HepG2 (cell line): ENCODE measurements around the gene CEP131. TPM values are rescaled to one million over a fixed set of nuclear protein-coding genes. Genes with fewer than 3 reads are reported as not detected.

Experiments
- HIVEP1 ChIP-seq: sonication (generic); formaldehyde crosslinking; IDR thresholded peaks from 2 replicates; pipeline ENCODE4 v1.4.0; 2020; ENCODE audit warnings: mild to moderate bottlenecking, missing genetic modification reagents
- JUN ChIP-seq: sonication (generic); formaldehyde crosslinking; IDR thresholded peaks from 2 replicates; pipeline ENCODE4 v1.4.0; 2020; ENCODE audit warnings: mild to moderate bottlenecking, missing genetic modification reagents
- KDM1A ChIP-seq: IDR thresholded peaks from 2 replicates; pipeline ENCODE4 v1.6.1; 2016; ENCODE audit warnings: missing compliant biosample characterization
- LCORL ChIP-seq, 2 experiments: fragments of 450-650 bp in 1 of 2; sonication (generic) in 1 of 2; formaldehyde crosslinking in 1 of 2; IDR thresholded peaks; 2 replicates each; pipeline versions ENCODE4 v1.5.0 to v1.6.1; 2017 to 2020; ENCODE audit warnings: antibody characterized with exemption in 1 of 2, missing genetic modification reagents in 1 of 2
- NAIF1 ChIP-seq: sonication (generic); formaldehyde crosslinking; IDR thresholded peaks from 2 replicates; pipeline ENCODE4 v1.5.0; 2020; ENCODE audit warnings: mild to moderate bottlenecking, missing genetic modification reagents, borderline replicate concordance
- NR2F2 ChIP-seq: IDR thresholded peaks from 2 replicates; pipeline ENCODE4 v1.6.1; 2012; ENCODE audit warnings: low read depth, inconsistent platforms, borderline replicate concordance
- SCMH1 ChIP-seq: sonication (generic); formaldehyde crosslinking; IDR thresholded peaks from 2 replicates; pipeline ENCODE4 v1.9.0; 2021; ENCODE audit warnings: missing genetic modification reagents, mild to moderate bottlenecking, borderline replicate concordance
- SP2 ChIP-seq: sonication (generic); formaldehyde crosslinking; IDR thresholded peaks from 2 replicates; pipeline ENCODE4 v1.5.1; 2020; ENCODE audit warnings: mild to moderate bottlenecking, missing genetic modification reagents
- TBX3 ChIP-seq: fragments of 450-650 bp; IDR thresholded peaks from 2 replicates; pipeline ENCODE4 v1.6.1; 2017; ENCODE audit warnings: antibody characterized with exemption, mild to moderate bottlenecking, inconsistent platforms, borderline replicate concordance
- ZBTB44 ChIP-seq: sonication (generic); formaldehyde crosslinking; IDR thresholded peaks from 2 replicates; pipeline ENCODE4 v1.4.0; 2020; ENCODE audit warnings: missing genetic modification reagents
- ZFP36 ChIP-seq: fragments of 150-350 bp; IDR thresholded peaks from 2 replicates; pipeline ENCODE4 v1.6.1; 2018; ENCODE audit warnings: borderline replicate concordance, low read length, low read depth; ENCODE audit not compliant: partially characterized antibody
- ZFP41 ChIP-seq: sonication (generic); formaldehyde crosslinking; IDR thresholded peaks from 2 replicates; pipeline ENCODE4 v1.4.0; 2020; ENCODE audit warnings: mild to moderate bottlenecking, missing genetic modification reagents, borderline replicate concordance
- ZIK1 ChIP-seq: sonication (generic); formaldehyde crosslinking; IDR thresholded peaks from 2 replicates; pipeline ENCODE4 v1.5.0; 2020; ENCODE audit warnings: mild to moderate bottlenecking, low read depth, missing genetic modification reagents, borderline replicate concordance
- ZNF124 ChIP-seq: sonication (generic); formaldehyde crosslinking; IDR thresholded peaks from 2 replicates; pipeline ENCODE4 v1.4.0; 2020; ENCODE audit warnings: missing genetic modification reagents
- ZNF607 ChIP-seq: sonication (generic); formaldehyde crosslinking; IDR thresholded peaks from 2 replicates; pipeline ENCODE4 v1.5.1; 2020; ENCODE audit warnings: missing genetic modification reagents, mild to moderate bottlenecking, borderline replicate concordance
- ZNF766 ChIP-seq: sonication (generic); formaldehyde crosslinking; IDR thresholded peaks from 2 replicates; pipeline ENCODE4 v1.5.0; 2020; ENCODE audit warnings: missing genetic modification reagents, borderline replicate concordance
- ZNF83 ChIP-seq: sonication (generic); formaldehyde crosslinking; IDR thresholded peaks from 2 replicates; pipeline ENCODE4 v1.4.0; 2020; ENCODE audit warnings: missing genetic modification reagents, mild to moderate bottlenecking, borderline replicate concordance
- polyA plus RNA-seq, 8 experiments: library from polyadenylated mRNA; depleted of rRNA in 3 of 8; stranded (reverse) in 7 of 8; unstranded in 1 of 8; fragments of >200 nt; fragmentation: Illumina TruSeq in 4 of 8; extraction: Trizol in 4 of 8; gene quantifications; 2 replicates each; pipeline versions ENCODE4 v1.2.1 to v1.2.3, GENCODE V29; 2011 to 2016; ENCODE audit warnings: low read depth in 4 of 8, missing spikeins in 1 of 8, mixed read lengths in 1 of 8; ENCODE audit not compliant: insufficient read depth in 1 of 8
- total RNA-seq, 5 experiments: library from RNA; depleted of rRNA; stranded (reverse); fragments of >200 nt; fragmentation: Illumina TruSeq; extraction: Trizol; gene quantifications; 2 replicates each; pipeline ENCODE4 v1.2.3, GENCODE V29; 2016; ENCODE audit warnings: low read depth in 1 of 5
- TF ChIP-seq, protein P1 (sequence below): sonication (generic); formaldehyde crosslinking; IDR thresholded peaks from 2 replicates; pipeline ENCODE4 v1.4.0; 2020; ENCODE audit warnings: mild to moderate bottlenecking, missing genetic modification reagents, borderline replicate concordance
- TF ChIP-seq, protein P2 (sequence below): sonication (generic); formaldehyde crosslinking; IDR thresholded peaks from 2 replicates; pipeline ENCODE4 v1.8.1; 2023; ENCODE audit warnings: mild to moderate bottlenecking, moderate library complexity, missing genetic modification reagents
- TF ChIP-seq, protein P3 (sequence below): IDR thresholded peaks from 2 replicates; pipeline ENCODE4 v1.6.1; 2016; ENCODE audit warnings: mild to moderate bottlenecking, missing biosample characterization, missing genetic modification reagents

Gene CEP131
- total and polyA plus RNA-seq, 2 of the 13 experiments (the other 11 are each of a cell fraction or from before 2014, with no cell fraction given) = 5.0 to 16.8 TPM

DNA sequence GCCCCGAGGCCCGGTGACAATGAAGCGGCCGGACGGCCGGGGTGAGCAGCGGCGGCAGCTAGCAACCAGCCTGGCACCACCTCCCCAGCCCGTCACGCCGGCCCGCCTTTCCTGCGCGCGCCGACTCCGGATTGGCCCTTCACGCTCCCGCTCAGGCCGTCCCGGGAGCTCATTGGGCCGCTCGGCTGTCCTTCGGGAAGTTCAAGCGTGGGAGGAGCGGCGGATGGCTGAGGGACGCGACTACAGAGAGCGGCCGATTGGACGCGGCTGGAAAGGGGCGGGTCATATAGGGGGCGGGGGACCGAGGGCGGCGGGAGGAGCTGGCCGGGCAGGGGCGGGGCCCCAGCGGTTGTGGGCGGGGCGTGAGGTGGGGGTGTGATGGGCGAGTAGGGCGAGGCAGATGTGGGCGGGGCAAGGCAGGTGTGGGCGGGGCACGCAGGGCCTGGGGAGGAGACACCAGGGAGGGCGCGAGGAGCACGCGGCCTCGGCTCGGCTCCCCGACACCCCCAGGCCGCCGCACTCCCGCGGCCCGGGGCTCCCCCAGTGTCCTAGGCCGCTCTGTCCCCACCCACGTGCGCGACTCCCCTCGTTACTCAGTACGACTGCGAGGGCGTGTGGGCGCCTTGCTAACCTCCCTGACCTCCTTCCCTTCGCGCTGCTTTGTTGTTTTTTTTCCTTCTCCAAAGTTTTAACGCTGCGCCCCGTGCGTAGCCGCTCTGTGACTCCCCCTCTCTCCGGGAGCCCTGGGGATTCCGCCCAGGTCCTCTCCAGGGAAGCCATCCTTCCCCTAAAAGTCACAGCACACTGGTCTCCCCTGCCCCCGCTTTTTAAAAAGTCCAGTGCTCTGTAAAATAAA, at the start of gene CEP131 (continued):
- TF ChIP-seq, protein P1, sequence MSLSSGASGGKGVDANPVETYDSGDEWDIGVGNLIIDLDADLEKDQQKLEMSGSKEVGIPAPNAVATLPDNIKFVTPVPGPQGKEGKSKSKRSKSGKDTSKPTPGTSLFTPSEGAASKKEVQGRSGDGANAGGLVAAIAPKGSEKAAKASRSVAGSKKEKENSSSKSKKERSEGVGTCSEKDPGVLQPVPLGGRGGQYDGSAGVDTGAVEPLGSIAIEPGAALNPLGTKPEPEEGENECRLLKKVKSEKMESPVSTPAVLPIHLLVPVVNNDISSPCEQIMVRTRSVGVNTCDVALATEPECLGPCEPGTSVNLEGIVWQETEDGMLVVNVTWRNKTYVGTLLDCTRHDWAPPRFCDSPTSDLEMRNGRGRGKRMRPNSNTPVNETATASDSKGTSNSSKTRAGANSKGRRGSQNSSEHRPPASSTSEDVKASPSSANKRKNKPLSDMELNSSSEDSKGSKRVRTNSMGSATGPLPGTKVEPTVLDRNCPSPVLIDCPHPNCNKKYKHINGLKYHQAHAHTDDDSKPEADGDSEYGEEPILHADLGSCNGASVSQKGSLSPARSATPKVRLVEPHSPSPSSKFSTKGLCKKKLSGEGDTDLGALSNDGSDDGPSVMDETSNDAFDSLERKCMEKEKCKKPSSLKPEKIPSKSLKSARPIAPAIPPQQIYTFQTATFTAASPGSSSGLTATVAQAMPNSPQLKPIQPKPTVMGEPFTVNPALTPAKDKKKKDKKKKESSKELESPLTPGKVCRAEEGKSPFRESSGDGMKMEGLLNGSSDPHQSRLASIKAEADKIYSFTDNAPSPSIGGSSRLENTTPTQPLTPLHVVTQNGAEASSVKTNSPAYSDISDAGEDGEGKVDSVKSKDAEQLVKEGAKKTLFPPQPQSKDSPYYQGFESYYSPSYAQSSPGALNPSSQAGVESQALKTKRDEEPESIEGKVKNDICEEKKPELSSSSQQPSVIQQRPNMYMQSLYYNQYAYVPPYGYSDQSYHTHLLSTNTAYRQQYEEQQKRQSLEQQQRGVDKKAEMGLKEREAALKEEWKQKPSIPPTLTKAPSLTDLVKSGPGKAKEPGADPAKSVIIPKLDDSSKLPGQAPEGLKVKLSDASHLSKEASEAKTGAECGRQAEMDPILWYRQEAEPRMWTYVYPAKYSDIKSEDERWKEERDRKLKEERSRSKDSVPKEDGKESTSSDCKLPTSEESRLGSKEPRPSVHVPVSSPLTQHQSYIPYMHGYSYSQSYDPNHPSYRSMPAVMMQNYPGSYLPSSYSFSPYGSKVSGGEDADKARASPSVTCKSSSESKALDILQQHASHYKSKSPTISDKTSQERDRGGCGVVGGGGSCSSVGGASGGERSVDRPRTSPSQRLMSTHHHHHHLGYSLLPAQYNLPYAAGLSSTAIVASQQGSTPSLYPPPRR (CRISPR knock-in tag) = no peak; the same call in 1 of the 2 replicates
- TF ChIP-seq NAIF1 = peak; percentile 92
- TF ChIP-seq KDM1A (CRISPR knock-in tag) = no peak
- no peak for TF ChIP-seq ZBTB44 (CRISPR knock-in tag)
- peak; percentile 65 for TF ChIP-seq ZNF766 (CRISPR knock-in tag)
- TF ChIP-seq TBX3 = no peak
- TF ChIP-seq, protein P2, sequence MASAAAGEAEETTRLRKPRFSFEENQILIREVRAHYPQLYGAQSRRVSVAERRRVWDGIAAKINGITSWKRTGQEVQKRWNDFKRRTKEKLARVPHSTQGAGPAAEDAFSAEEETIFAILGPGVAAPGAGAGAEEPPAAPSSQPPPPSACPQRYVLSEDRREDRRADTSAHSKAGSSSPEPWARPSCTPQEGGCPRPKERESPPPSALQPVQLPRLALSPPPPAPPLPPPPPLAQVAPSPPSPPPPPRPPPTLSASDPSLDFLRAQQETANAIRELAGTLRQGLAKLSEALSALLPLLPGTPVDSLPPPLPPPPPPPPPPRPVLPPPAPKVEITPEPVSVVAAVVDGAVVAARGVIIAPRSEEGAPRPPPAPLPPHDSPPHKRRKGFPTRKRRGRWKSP (CRISPR knock-in tag) = peak; percentile 84
- no peak for TF ChIP-seq SCMH1 (CRISPR knock-in tag)
- TF ChIP-seq, protein P3, sequence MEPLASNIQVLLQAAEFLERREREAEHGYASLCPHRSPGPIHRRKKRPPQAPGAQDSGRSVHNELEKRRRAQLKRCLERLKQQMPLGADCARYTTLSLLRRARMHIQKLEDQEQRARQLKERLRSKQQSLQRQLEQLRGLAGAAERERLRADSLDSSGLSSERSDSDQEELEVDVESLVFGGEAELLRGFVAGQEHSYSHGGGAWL (CRISPR knock-in tag) = peak; percentile 91
- no peak for TF ChIP-seq ZNF124 (CRISPR knock-in tag)
- TF ChIP-seq NR2F2 = no peak
- no peak for TF ChIP-seq ZFP36
- TF ChIP-seq ZIK1 (CRISPR knock-in tag) = peak; percentile 47; the same call in 1 of the 2 replicates
- no peak for TF ChIP-seq ZFP41
- TF ChIP-seq SP2 (CRISPR knock-in tag) = peak; percentile 97
- peak; percentile 80 for TF ChIP-seq HIVEP1 (CRISPR knock-in tag)
- no peak; the same call in 1 of the 2 replicates for TF ChIP-seq ZNF83
- no peak; the same call in 1 of the 2 replicates for TF ChIP-seq JUN
- TF ChIP-seq LCORL (IDR thresholded peaks at IDR 0.05) = no peak
- no peak for TF ChIP-seq LCORL (CRISPR knock-in tag; IDR thresholded peaks at IDR 0.05)
- peak; percentile 85; the same call in 1 of the 2 replicates for TF ChIP-seq ZNF607
